HT1080 (cell line): ENCODE results near the gene ICE1. TPM values are rescaled to one million over a fixed set of nuclear protein-coding genes. Genes with fewer than 3 reads are reported as not detected.
"Not testable (repeated sequence)": the region's sequence is repeated elsewhere in the genome, so short reads cannot be mapped to it uniquely, and the experiment has no call there.

Experiments used
- DNase-seq: peaks from one replicate; pipeline ENCODE4 v3.0.0-alpha.2; 2015; ENCODE audit warnings: low read depth
- total RNA-seq: library from RNA; depleted of rRNA; stranded (reverse); fragments of >200 nt; shearing (Covaris generic); gene quantifications from 2 replicates; pipeline ENCODE4 v1.2.3, GENCODE V29; 2014

ICE1 gene
- total RNA-seq, 1 experiment from 2014 or later: 38.1 TPM

DNA sequence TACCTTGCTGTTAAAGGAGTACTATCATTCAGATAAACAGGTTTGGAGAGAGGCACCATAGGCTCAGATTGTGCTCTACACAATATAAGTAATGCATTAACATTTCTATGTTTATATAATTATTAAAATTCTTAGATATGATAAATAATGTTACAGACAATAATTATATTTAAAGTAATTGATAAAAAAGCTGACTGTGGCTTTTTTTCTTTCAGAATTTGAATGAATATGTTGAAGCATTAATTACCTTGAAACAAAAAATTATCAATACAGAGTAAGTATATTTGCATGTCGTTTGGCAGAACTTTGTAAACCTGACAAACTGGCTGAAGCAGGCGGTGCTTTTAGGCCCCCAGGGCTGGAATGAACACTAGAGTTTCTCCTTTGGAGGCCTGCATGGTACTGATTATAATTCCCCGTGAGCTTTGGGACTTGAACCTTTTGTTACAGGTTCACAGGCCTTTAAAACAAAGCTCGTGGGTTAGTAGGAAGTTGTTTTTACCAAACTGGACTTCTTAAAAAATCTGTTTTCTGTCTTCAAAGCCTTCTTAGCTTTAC is 13.8 kb downstream of the ICE1 start:
- DNase-seq: no peak

DNA sequence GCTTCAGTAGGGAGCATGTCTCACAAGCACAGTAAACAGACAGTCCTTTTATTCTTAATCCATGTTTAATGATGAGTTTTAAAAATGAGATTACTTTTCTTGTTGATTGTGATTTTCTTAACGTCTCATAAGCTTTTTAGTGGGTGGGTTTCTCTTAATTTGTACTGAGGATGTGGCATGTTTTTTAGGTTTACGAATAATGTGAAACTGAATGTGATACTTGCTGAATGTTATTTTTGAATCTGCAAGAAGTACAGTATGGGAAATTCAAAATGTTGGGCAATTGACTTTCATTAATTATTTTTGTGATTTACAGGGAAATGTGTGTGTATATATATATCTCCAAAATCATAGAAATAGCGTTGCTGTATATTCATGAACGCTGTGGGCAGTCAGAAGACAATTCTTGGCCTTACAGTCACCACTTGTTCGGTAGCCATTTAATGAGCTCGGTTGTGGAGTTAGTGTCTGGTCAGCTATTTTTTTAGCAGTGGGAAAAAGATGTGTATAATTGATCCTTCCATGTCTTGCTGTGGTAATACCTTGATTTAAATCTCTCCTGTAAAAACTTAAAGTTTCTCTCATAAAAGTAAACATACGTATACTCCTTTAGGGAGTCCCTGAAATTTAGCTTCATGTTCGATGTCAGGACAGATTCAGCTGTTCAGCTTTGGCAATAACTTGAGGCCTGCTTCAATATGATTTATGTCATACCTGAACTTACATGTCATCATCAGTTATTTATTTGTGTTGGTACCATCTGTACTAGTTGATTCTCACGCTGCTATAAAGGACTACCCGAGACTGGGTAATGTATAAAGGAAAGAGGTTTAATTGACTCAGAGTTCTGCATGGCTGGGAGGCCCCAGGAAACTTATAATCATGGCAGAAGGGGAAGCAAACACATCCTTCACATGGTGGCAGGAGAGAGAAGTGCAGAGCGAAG is 15.0 kb downstream of the ICE1 start:
- no peak for DNase-seq

DNA sequence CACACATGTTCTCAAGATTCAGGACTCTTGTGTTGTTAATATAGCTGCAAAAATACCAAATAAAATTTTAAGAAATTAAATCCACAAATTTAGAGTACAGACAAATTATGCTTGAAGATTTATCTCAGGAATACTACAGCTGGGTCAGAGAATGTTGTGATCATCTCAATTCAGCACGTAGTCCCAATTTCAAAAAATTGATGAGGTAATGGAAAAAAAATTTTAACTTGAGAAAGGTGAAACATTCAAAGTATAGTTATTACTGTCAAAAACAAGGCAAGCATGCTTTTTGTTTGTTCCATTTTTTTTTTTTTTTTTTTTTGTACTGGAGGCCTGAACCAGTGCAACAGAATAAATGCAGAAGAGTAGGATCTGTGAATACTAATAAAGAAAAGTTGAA is 29.4 kb downstream of the ICE1 start:
- no peak for DNase-seq

DNA sequence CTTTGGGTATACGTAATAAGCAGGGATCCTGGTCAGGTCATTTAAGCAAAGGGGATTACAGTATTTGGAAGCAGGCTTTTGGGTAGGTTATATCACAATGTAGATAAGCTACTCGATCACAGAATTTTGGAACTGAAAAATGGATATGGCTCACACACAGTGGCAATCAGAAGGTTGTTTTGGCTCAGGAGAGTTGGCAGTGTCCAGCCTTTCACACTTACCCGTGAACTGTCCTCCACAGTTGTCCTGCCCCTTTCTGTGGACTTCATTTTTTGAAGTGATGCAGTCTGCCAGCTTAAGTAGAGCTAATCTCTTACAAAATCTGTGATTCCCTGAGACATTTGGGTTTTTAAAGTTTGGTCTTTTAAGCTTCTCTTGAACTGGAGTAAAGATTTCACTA is 30.7 kb downstream of the ICE1 start:
- DNase-seq: no peak

DNA sequence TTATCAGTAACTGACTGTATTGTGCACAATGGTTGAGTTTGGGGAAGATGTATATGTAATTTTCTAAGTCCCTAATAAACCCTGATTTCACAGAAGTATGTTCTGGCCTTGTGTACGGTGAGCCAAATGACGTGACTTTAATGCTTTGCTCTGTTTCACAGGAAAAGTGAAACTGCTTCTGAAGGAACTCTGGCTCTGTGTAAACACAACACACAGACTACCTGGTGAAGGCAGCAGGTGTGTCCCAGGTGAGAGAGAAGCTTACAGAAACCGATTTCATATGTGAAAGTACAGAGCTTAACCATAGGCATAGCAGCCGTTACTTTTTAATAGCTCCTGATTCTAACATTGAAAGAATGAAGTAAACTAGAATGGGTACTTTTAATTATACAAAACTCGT is 31.9 kb downstream of the ICE1 start:
- DNase-seq: no peak

DNA sequence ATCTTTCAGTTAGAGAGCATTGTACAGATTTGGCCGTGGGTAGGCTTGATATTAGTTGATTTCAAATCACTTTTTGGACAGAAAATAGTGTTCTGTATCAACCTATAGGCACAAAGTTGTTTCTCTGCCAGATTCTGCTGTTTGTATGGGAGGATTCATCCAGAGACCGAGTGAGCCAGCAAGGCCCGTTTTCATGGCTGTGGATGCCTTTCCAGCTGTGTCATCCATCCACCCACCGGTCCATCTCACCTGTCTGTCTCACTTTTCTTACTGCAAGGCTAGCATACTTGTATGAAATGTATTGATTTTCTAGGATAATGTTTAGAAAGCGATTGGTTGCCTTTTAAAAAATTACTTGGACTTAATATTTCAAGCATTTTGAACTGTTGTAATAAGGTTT is 34.4 kb downstream of the ICE1 start:
- DNase-seq: no peak

DNA sequence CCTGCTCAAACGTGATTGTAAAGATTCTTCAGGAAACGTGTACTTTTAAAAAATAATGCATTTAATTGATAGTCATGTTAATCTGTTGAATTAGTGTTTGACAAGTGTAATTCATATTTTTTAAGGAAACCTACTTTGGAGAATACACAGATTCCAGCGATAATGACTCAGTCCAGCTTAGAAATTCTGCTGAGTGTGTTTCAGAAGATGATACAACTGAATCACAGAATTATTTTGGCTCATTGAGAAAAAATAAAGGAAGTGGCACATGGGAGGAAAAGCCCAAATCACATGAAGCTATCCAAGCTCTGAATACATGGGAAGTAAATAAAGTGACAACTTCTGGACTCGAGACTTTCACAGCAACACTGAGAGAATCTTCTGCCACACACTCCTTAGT is 37.8 kb downstream of the ICE1 start:
- no peak for DNase-seq

DNA sequence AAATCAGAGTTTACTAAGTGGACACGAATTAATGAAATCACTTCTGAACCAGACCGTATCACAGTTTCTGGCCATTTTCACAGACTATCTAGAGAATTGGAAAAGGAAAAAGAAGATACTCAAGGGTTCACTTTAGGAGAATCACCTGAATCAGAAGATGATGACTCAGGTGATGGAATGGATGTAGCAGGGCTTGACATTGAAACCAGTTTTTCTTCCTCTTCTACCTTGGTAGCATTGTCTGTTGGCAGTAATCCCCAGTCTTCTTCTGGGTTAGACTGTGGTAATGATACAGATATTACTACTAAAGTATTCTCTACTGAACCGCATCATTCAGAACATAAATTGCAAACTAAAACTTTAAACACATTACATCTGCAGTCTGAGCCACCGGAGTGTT is 38.5 kb downstream of the ICE1 start:
- DNase-seq: no peak

DNA sequence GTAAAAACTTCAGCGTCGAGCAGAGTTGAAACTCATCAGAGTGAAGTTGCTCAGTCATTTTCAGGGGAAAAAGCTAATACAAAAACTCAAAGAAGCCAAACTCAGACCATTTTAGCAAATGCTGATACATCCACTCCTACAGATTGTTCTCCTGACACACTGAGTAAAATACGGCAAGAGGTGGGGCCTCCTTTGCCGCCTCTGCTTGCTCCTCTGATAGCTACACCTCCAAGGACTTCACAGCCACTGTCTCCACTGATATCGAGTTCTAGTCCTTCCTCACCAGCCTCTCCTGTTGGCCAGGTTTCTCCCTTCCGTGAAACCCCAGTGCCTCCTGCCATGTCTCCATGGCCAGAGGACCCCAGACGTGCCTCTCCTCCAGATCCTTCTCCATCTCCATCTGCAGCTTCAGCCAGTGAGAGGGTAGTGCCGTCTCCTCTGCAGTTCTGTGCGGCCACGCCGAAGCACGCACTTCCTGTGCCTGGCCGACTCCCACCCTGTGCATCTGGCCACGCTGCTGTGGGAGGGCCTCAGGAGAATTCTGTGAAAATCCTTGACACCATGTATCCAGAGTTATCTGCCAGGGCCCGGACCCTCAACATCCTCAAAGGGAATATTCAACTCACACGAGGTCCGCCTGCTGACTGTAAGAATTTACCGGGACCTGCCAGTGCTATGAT is 41.7 kb downstream of the ICE1 start:
- no peak for DNase-seq

DNA sequence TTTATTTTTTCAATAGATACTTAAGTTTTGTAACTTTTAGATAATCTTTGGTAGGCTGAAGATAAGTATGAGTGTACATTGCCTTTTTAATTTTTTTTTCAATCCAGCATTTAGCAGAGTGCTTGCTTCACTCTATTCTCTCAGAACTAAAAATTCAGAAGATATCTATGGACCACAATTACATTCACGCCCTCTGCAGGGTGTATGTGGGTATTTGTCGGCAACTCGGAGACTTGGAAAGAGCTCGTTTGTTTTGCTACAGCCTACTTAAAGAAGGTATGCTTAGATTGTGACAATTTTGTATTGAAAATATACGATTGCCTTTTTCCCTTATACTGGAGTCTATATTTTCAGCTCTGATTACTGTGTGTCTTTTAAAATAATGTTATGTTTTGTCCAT is 43.8 kb downstream of the ICE1 start:
- no peak for DNase-seq

DNA sequence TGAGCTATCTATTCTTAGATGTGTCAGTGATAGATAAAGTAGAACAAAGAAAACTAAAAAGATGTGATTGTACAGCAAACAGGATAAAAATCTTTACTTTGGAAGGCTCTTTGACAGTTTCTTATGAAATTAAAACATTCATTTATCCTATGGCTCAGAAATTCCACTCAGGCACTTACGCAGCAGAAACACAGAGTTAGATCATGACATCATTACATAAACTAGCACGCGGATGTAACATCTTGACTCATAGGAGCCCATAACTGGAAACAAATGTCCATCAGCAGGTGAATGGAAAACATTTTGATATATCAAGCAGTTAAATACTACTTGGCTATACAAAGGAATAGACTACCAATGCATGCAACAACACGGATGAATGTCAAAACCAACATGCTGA is 45.3 kb downstream of the ICE1 start:
- no peak for DNase-seq

DNA sequence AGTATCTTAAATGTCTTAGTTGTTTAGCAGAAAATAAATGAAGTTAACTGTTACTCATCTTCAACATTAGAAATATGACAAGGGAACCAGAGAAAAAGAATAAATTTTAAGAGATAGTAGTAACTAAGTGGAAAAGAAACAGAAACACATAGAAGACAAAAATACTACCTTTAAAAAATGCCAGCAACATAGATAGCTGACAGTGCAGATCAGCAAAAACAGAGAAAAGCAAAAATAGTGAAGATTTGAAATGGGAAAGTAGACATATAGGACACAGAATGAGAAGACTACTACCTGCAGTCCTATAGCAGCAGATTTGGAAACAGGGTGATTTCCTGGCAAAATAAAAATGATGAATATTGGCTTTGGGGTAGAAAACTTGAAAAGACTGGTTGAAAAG is 48.5 kb downstream of the ICE1 start:
- no peak for DNase-seq

DNA sequence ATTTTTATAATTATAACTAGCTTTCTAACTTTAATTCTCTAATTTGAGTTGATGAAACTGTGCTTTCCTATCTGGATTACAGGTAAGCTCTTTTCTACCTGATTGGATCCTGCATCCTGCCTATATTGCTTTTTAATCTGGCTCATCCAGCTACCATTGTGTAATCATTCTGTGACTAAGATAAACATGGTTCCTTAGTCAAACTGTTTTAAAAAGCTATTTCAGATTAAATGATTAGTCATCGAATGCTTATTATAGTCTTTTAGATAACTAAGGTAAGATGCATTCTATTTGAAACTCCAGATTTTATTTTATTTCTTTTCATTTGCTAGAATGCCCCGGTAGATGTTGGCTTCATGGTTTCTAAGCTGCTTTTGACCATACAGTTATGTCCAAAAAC is 50.7 kb downstream of the ICE1 start:
- DNase-seq: no peak

DNA sequence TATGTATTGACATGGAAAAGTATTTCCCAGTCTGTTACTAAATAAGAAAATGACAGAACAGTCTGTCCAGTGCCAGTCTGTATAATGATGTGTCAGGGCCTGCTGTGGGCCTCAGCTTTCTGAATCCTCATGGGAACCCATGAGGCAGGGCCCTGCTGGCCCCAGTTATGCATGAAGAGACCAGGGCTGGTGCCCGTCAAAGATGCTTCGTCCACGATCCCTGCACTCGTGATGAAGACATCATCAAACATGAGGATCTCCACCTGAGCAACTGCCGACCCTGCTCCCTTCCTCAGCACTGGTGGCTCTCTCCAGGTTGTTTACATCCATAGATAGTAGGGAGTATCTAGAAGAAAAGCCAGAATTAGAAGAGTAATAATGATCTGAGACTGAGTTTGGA is 52.5 kb downstream of the ICE1 start:
- no peak for DNase-seq

DNA sequence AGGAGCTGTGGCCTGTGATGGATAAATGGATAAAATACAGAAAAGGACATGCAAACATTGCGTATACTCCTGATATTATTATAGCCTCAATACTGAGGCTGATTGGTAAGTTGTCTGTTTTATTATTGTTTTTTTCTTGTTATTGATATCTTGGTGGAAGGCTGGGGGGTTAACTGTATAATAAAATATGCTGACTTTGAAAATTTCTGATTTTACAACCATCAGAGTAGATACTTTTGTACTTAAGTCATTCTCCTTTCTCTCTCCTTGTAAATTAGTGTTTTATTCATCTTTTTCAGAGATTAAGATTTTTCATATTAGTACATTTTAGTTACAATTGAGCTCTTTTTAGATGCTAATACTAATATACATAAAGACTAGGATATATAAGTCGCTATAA is 53.5 kb downstream of the ICE1 start:
- no peak for DNase-seq

DNA sequence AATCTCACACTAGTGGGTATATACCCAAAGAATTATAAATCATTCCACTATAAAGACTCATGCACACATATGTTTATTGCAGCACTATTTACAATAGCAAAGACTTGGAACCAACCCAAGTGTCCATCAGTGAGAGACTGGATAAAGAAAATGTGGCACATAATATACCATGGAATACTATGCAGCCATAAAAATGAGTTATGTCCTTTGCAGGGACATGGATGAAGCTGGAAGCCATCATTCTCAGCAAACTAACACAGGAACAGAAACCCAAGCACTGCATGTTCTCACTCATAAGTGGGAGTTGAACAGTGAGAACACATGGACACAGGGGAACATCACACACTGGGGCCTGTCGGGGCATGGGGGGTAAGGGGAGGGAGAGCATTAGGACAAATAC is 57.1 kb downstream of the ICE1 start:
- not testable (repeated sequence) for DNase-seq

DNA sequence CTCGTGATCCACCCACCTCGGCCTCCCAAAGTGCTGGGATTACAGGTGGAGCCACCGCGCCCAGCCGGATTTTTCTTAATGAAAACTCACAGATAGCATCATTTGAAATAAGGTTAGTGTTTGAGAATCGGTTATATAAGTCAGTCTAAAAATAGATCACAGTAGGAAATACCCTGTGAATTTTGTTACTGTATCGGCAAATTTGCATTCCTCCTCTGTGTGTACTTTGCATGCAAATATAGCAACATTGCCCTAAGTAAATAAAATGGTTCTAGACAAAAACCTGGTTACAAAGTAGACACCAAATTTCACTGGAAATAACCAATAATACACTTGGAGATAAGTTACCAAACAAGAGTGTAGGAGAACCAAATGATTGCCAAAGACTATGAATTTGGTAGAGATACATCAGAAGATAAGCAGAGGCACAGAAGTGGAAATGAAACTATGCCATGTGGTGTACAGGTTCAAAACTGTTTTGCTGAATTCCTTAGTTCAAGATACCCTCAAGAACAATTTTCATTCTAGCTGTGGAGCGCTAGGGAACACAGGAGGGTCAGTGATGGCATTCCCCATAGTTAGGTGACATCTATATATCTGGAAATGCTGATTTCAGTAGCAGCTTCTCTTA is 58.1 kb downstream of the ICE1 start:
- DNase-seq: no peak

DNA sequence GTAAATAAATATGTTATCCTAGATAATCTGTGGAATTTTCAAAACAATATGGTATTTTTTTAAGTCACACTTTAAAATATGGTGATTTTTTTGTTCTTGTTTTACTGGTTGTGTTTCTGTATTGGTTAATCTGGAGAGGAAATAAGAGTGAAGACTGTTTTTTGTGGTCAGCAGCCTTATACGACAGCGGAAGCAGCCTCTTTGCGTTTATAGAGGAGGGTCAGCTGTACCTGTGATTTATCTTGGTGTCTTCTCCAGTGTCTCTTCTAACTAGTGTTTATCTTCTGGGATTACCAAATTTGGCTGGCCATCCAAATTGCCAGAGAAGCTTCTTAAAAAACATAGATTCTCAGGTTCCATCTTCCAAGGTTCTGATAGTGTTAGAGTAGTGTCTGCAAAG is 58.7 kb downstream of the ICE1 start:
- DNase-seq: no peak

DNA sequence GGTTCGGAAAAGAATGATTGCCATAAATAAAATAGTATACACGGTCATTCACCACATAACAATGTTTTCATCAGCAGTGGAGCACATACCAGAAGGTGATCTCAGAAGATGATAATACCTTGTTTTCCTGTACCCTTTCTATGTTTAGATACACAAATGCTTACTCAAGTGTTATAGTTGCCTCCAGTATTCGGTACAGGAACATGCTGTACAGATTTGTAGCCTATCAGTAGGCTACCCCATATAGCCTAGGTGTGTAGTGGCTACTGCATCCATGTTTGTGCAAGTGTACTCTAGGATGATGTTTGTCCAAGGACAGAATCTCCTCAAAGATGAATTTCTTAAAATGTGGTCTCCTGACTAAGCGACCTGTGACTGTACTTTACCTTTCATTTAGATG is 59.2 kb downstream of the ICE1 start:
- no peak for DNase-seq

DNA sequence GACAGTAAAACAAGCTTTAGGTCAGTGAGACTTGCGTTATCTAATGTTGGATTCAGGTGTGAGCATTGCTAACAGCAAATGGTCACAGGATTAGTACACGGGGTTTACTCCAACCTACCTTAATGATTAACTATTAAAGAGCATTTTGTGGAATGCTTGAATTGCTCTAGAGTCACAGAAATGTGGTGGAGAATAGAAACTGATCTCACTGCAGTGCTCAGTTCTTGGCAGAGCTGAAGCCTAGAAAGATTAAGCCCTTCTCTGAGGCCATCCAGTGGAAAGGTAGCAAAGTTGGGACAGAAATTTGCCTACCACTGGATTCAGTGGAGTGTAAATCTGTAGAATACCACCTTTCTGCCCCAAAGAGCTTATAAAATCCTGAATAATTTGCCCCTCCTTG is 60.9 kb downstream of the ICE1 start:
- DNase-seq: no peak

DNA sequence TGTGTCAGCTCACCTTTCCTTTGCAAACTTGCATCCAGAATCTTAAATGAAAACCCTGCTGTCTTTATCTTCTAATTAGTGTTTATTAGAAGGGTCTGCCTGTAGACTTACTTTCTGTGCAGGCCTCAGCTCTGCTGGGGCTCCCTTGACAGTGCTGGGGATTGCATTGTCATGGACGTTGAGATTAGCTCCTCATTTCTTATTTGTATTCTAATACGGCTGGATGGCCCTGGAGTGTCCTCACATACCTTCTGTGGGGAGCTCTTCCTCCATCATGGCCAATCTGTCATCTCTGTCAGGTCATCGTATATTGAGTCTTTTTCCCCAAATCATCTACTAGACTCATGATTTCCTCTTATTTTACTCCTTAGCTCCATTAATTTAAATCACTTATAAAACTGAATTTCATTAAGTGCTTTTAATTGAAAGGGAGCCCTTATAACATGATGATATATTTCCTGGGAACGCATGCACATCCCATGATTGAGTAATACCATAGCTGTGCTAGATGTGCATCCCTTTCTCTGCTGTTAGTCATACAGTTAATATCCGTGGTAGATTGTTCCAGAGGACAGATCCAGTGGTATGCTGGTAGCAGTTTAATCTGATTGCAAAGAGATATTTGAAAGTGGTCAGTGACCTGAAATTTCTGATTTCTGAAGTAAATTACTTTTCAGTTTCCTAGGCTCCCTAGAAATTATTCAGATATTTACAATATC is 61.6 kb downstream of the ICE1 start:
- peak; percentile 28 for DNase-seq
